Mesenchymal stem cell (in vitro differentiated cells and primary cell): ENCODE measurements around the gene ACSF3.

Experiments
- DNase-seq: peaks from one replicate; pipeline ENCODE4 v3.0.0-alpha.2; 2013
- H2AFZ ChIP-seq: one replicate; pipeline ENCODE4 v1.6.1; 2013; ENCODE audit warnings: low read depth, mild to moderate bottlenecking, control low read depth, inconsistent platforms, low read length, moderate library complexity
- H2AK5ac ChIP-seq: 2 replicates; pipeline ENCODE4 v1.6.1; 2013; ENCODE audit warnings: low read length, moderate library complexity, mild to moderate bottlenecking, inconsistent platforms; ENCODE audit not compliant: severe bottlenecking
- H2BK120ac ChIP-seq: one replicate; pipeline ENCODE4 v1.6.1; 2013; ENCODE audit warnings: low read depth, mild to moderate bottlenecking, inconsistent platforms, low read length, moderate library complexity
- H2BK12ac ChIP-seq, 2 experiments: one replicate each; pipeline ENCODE4 v1.6.1; 2013; ENCODE audit warnings: inconsistent platforms in 2 of 2, low read length in 2 of 2, mild to moderate bottlenecking in 2 of 2, moderate library complexity in 2 of 2, control low read depth in 1 of 2
- H2BK15ac ChIP-seq: one replicate; pipeline ENCODE4 v1.6.1; 2013; ENCODE audit warnings: mild to moderate bottlenecking, low read depth, inconsistent platforms; ENCODE audit not compliant: poor library complexity, severe bottlenecking
- H2BK5ac ChIP-seq: 2 replicates; pipeline ENCODE4 v1.6.1; 2013; ENCODE audit warnings: low read depth, mild to moderate bottlenecking, low read length, control low read depth, inconsistent platforms; ENCODE audit not compliant: poor library complexity, severe bottlenecking
- H3K14ac ChIP-seq, 2 experiments: one replicate each; pipeline ENCODE4 v1.6.1; 2013; ENCODE audit warnings: inconsistent platforms in 2 of 2, low read length in 2 of 2, control low read depth in 1 of 2, mild to moderate bottlenecking in 1 of 2, moderate library complexity in 1 of 2
- H3K18ac ChIP-seq, 2 experiments: one replicate each; pipeline ENCODE4 v1.6.1; 2013; ENCODE audit warnings: inconsistent platforms in 2 of 2, low read length in 2 of 2, control low read depth in 1 of 2, low read depth in 1 of 2, mild to moderate bottlenecking in 1 of 2
- H3K23ac ChIP-seq, 2 experiments: one replicate each; pipeline ENCODE4 v1.6.1; 2013; ENCODE audit warnings: inconsistent platforms in 2 of 2, low read length in 2 of 2, mild to moderate bottlenecking in 2 of 2, moderate library complexity in 2 of 2, control low read depth in 1 of 2
- H3K27ac ChIP-seq: 2 replicates; pipeline ENCODE4 v1.5.1; 2013; ENCODE audit warnings: mild to moderate bottlenecking, moderate library complexity, low read length, control low read depth, inconsistent platforms; ENCODE audit not compliant: poor library complexity, severe bottlenecking
- H3K27me3 ChIP-seq, 2 experiments: 2 replicates each; pipeline versions ENCODE4 v1.6.1 to v1.7.0; 2013; ENCODE audit warnings: low read length in 2 of 2, mild to moderate bottlenecking in 2 of 2, moderate library complexity in 2 of 2, control low read depth in 1 of 2, inconsistent platforms in 1 of 2; ENCODE audit not compliant: control insufficient read depth in 1 of 2, insufficient read depth in 1 of 2
- H3K36me3 ChIP-seq, 2 experiments: 2 replicates each; pipeline versions ENCODE4 v1.6.1 to v1.7.0; 2013; ENCODE audit warnings: low read length in 2 of 2, control low read depth in 1 of 2, inconsistent platforms in 1 of 2, low read depth in 1 of 2, mild to moderate bottlenecking in 1 of 2; ENCODE audit not compliant: insufficient read depth in 2 of 2, control insufficient read depth in 1 of 2
- H3K4ac ChIP-seq, 2 experiments: one replicate each; pipeline ENCODE4 v1.6.1; 2013; ENCODE audit warnings: inconsistent platforms in 2 of 2, low read length in 2 of 2, mild to moderate bottlenecking in 2 of 2, moderate library complexity in 2 of 2, control low read depth in 1 of 2, low read depth in 1 of 2
- H3K4me1 ChIP-seq: 2 replicates; pipeline ENCODE4 v1.6.1; 2013; ENCODE audit warnings: low read depth, low read length, control low read depth; ENCODE audit not compliant: control insufficient read depth, insufficient read depth
- H3K4me2 ChIP-seq: 2 replicates; pipeline ENCODE4 v1.6.1; 2013; ENCODE audit warnings: low read length, mild to moderate bottlenecking, inconsistent platforms; ENCODE audit not compliant: poor library complexity, severe bottlenecking
- H3K4me3 ChIP-seq, 2 experiments: 2 replicates each; pipeline versions ENCODE4 v1.5.1 to v1.7.0; 2013; ENCODE audit warnings: low read length in 2 of 2, mild to moderate bottlenecking in 2 of 2, control low read depth in 1 of 2, low read depth in 1 of 2; ENCODE audit not compliant: insufficient read depth in 1 of 2
- H3K79me1 ChIP-seq: replicated peaks from 2 replicates; pipeline ENCODE4 v1.6.1; 2013; ENCODE audit warnings: mild to moderate bottlenecking, control low read depth, low read length, inconsistent platforms; ENCODE audit not compliant: poor library complexity, severe bottlenecking
- H3K9ac ChIP-seq: 2 replicates; pipeline ENCODE4 v1.7.0; 2013; ENCODE audit warnings: mild to moderate bottlenecking, low read length, moderate library complexity
- H3K9me3 ChIP-seq: 2 replicates; pipeline ENCODE4 v1.7.0; 2013; ENCODE audit warnings: mild to moderate bottlenecking, low read length; ENCODE audit not compliant: control insufficient read depth
- H4K8ac ChIP-seq: one replicate; pipeline ENCODE4 v1.6.1; 2013; ENCODE audit warnings: inconsistent platforms, mild to moderate bottlenecking, low read length, moderate library complexity
- H4K91ac ChIP-seq: one replicate; pipeline ENCODE4 v1.6.1; 2013; ENCODE audit warnings: mild to moderate bottlenecking, low read length, inconsistent platforms
- WGBS: methylation state at CpG from one replicate; pipeline ENCODE4 v1.1.7; 2013; ENCODE audit warnings: mixed read lengths; 5-methylcytosine and 5-hydroxymethylcytosine counted together

ACSF3 gene

DNA sequence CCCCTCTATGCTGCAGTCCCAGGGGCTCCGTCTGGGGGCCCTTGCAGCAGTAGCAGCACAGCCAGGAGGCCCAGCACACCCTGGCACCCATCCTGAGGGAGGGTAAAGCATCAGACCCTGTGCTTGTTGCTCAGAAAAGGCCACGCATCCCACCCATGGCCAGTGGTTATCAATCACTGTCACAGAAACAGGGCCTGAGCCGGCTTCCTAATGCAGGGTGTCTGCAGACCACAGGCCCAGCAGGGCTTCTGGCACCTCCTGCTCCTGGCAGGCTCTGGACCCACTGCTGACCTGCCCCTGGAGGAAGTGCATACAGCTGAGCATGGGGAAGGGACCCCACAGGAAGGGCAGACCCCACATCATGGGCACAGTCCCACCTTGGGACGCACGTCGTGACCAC lies 51.0 kb downstream of the ACSF3 start:
- Histone ChIP-seq H3K27ac (no peak overlapping the region), H3K4me3 (no peak overlapping the region), H4K91ac (no peak overlapping the region), H3K79me1 (no peaks in the 10 kb centered on the region), H3K36me3 (peaks cover 71 to 74% of the 10 kb centered on the region in 2 experiments), H2AK5ac (no peak overlapping the region), H2BK5ac (no peak overlapping the region), H2BK15ac (no peak overlapping the region), H3K4me2 (no peak overlapping the region), H3K18ac (no peak overlapping the region), H3K23ac (no peak overlapping the region), H4K8ac (no peak overlapping the region), H2BK12ac (no peak overlapping the region), H2BK120ac (no peak overlapping the region), H3K27me3 (no peaks in the 10 kb centered on the region), H2AFZ (no peak overlapping the region), H3K4me1 (no peaks in the 10 kb centered on the region), H3K4ac (no peak overlapping the region), H3K9me3 (no peaks in the 10 kb centered on the region), H3K9ac (no peak overlapping the region), H3K14ac (no peak overlapping the region)
- no peak for DNase-seq
- WGBS = 87% methylated on average over 6 of the region's 6 CpGs

- H3K23ac ChIP-seq = no peak overlapping the region
- H3K4me3 ChIP-seq = no peak overlapping the region
- H4K8ac ChIP-seq = no peak overlapping the region
- H2BK5ac ChIP-seq = no peak overlapping the region
- no peak for DNase-seq
- H4K91ac ChIP-seq = no peak overlapping the region
- no peak overlapping the region for H2BK12ac ChIP-seq
- no peak overlapping the region for H3K4ac ChIP-seq
- no peak overlapping the region for H2AFZ ChIP-seq
- no peak overlapping the region for H3K27ac ChIP-seq
- no peak overlapping the region for H2AK5ac ChIP-seq
- H3K79me1 ChIP-seq = no peaks in the 10 kb centered on the region
- H3K36me3 ChIP-seq = peaks cover 69 to 75% of the 10 kb centered on the region in 2 experiments
- H3K18ac ChIP-seq = no peak overlapping the region
- no peaks in the 10 kb centered on the region for H3K9me3 ChIP-seq
- H2BK15ac ChIP-seq = no peak overlapping the region
- H3K14ac ChIP-seq = no peak overlapping the region
- H2BK120ac ChIP-seq = no peak overlapping the region
- WGBS = 96% methylated on average over 25 of the region's 25 CpGs
- H3K4me1 ChIP-seq = peaks cover 7% of the 10 kb centered on the region
- no peak overlapping the region for H3K4me2 ChIP-seq
- H3K27me3 ChIP-seq = no peaks in the 10 kb centered on the region
- H3K9ac ChIP-seq = no peak overlapping the region
These were observed 51.9 kb downstream of the ACSF3 start for GRCh38 chr16:89145406-89146161.

DNA sequence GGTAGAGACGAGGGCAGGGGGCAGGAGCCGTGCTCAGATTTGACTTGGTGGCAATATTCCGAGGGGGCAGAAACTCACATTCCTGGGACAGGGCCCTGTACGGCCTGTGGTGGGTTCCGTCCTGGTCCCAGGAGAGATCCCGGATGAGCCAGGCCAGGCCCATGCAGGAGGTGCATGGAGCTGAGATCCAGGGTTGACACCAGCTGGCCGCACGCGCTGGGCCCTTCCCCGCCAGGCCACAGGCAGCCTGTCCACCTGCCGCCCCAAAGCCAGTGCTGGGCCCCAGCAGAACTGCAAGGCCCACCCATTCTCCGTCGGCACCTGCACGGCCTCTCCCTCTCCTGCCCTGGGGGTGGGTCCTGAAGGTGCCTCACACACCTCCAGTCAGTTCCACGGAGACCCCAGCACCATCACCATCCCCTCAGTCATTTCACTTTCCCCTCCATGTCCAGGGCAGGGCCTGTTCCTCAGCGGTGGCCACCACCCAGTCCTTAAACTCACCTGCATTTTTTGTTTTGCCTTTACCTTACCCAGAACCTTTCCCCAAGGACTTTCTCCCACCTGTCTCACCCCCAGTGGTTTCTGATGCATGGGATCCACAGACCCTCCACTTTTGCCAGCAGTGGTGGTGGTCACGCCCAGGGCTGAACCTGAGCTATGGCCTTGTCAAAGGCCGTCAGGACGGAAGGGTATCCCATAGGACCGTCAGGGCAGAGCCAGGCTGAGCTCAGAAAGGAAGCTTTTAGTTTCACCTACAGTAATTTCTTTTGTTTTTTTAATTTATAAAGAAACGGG lies 52.8 kb downstream of the ACSF3 start:
- Histone ChIP-seq H2BK120ac (no peak overlapping the region), H4K91ac (peak overlapping the region; percentile 61), H2BK5ac (no peak overlapping the region), H3K9me3 (no peaks in the 10 kb centered on the region), H3K36me3 (peaks cover 66 to 75% of the 10 kb centered on the region in 2 experiments), H3K4me1 (peaks cover 8% of the 10 kb centered on the region), H3K18ac (no peak overlapping the region), H3K14ac (no peak overlapping the region), H2AFZ (no peak overlapping the region), H4K8ac (no peak overlapping the region), H3K4me3 (no peak overlapping the region), H3K27me3 (no peaks in the 10 kb centered on the region), H3K9ac (no peak overlapping the region), H3K4ac (no peak overlapping the region), H3K23ac (no peak overlapping the region), H3K4me2 (no peak overlapping the region), H2BK15ac (no peak overlapping the region), H2BK12ac (no peak overlapping the region), H3K79me1 (no peaks in the 10 kb centered on the region), H3K27ac (no peak overlapping the region), H2AK5ac (no peak overlapping the region)
- DNase-seq = no peak
- 95% methylated on average over 21 of the region's 21 CpGs for WGBS

DNA sequence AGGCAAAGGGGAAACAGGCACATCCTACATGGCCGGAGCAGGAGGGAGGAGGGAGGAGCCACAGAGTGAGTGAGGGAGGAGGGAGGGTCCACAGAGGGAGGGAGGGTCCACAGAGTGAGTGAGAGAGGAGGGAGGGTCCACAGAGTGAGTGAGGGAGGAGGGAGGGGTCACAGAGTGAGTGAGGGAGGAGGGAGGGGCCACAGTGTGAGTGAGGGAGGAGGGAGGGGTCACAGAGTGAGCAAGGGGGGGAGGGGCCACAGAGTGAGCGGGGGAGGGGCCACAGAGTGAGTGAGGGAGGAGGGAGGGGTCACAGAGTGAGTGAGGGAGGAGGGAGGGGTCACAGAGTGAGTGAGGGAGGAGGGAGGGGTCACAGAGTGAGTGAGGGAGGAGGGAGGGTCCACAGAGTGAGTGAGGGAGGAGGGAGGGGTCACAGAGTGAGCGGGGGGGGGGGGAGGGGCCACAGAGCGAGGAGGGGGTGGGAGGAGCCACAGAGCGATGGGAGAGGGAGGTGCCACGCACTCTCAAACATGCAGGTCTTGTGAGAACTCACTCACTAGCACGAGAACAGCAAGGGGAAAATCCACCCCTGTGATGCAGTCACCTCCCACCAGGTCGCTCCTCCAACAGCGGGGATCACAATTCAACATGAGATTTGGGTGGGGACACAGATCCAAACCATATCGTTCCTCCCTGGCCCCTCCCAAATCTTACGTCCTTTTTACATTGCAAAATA lies 53.6 kb downstream of the ACSF3 start:
- H3K9ac ChIP-seq = no peak overlapping the region
- 96% methylated on average over 8 of the region's 11 CpGs for WGBS
- H2BK12ac ChIP-seq = no peak overlapping the region

More for the DNA sequence above, 53.6 kb downstream of the ACSF3 start:
- no peak overlapping the region for H3K23ac ChIP-seq
- H3K27ac ChIP-seq = no peak overlapping the region
- H3K4me1 ChIP-seq = peaks cover 8% of the 10 kb centered on the region
- no peak overlapping the region for H2BK120ac ChIP-seq
- no peak overlapping the region for H4K91ac ChIP-seq
- no peak overlapping the region for H3K4me3 ChIP-seq
- no peak overlapping the region for H2AFZ ChIP-seq
- no peak for DNase-seq
- no peak overlapping the region for H2AK5ac ChIP-seq
- H3K79me1 ChIP-seq = no peaks in the 10 kb centered on the region
- no peak overlapping the region for H3K4me2 ChIP-seq
- H3K36me3 ChIP-seq = peaks cover 61 to 73% of the 10 kb centered on the region in 2 experiments
- H4K8ac ChIP-seq = no peak overlapping the region
- no peak overlapping the region for H3K14ac ChIP-seq
- no peaks in the 10 kb centered on the region for H3K9me3 ChIP-seq
- no peak overlapping the region for H3K18ac ChIP-seq
- no peak overlapping the region for H2BK5ac ChIP-seq
- H3K27me3 ChIP-seq = no peaks in the 10 kb centered on the region
- no peak overlapping the region for H3K4ac ChIP-seq
- no peak overlapping the region for H2BK15ac ChIP-seq
